Measurements from ENCODE around the gene GON4L.
"Not testable (repeated sequence)": the region's sequence is repeated elsewhere in the genome, so short reads cannot be mapped to it uniquely, and the experiment has no call there.

DNA sequence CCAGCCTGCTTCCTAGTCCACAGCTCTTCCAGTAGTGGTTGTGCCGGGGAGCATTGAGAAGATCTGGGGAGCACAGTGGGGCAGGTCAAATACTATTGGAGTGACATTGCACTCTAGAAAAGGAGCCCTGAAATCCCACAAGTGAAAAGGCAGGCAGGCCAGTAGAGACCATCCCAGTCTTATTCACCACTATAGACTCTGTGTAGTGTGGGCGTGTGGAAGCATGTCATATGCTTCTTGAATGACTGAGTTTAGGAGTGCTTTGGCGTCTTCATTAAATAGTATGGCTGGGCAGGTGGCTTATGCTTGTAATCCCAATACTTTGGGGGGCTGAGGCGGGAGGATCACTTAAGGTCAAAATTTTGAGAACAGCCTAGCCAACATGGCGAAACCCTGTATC, 152.6 kb downstream of the GON4L start:
- not testable (repeated sequence) for TF ChIP-seq CTCF, POLR2A (IDR thresholded peaks at IDR 0.05)

Measured in heart left ventricle (tissue), 13 donors.